HG02642 (cell line): Measurements from ENCODE around the gene DOK5.

ENCODE experiments used
- ATAC-seq: cut with Tn5 transposase; IDR thresholded peaks from one replicate; pipeline ENCODE4 v1.9.1; 2021; ENCODE audit warnings: mild to moderate bottlenecking; ENCODE audit not compliant: unreplicated experiment, poor library complexity

The DOK5 gene

DNA sequence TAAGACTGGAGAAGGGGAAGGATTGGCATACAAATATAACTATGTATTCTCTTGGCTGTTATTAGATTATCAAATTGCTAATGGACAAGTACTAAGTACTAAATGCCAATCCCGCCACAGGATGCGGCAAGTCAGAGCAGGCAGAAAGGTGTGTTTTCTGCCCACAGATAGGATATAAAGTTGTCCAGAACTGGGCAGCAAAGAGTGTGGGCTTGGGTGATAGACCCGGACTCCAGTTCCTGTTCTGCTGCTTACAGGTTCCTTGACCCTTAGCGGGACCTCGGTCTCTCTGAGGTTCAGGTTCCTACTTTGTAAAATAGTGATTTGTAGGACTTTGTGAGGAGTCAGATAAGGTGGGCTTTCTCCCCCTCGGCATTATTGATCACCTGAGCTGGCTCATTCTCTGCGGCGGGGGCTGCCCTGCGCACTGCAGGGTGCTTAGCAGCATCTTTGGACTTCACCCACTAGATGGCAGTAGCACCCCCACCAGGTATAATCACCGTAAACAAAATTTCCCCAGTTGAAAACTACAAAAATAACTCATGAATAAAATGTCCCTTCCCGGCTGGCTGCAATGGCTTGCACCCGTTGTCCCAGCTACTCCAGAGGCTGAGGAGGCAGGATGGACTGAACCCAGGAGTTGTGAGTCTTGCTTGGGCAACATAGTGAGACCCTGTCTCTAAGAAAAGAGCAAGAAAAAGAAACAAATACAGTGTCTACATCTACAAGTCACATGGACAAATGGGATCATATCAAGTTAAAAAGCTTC is 193.1 kb downstream of the DOK5 start:
- ATAC-seq, result peak; percentile 86

DNA sequence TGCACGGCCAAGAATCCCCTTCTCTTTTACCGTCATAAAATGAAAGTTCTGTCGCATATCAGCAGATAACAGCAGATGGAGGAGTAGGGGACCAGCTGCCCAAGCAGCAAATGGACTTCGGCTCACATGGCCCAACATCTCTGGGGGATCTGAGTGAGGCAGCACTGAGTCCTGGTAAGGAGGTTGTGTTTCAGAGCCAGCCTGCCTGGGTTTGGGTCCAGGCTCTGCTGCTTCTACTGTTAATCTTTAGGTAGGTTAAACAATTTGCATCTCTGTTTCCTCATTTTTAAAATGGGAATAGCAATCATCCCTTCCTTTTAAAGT is 193.6 kb downstream of the DOK5 start:
- no peak for ATAC-seq

DNA sequence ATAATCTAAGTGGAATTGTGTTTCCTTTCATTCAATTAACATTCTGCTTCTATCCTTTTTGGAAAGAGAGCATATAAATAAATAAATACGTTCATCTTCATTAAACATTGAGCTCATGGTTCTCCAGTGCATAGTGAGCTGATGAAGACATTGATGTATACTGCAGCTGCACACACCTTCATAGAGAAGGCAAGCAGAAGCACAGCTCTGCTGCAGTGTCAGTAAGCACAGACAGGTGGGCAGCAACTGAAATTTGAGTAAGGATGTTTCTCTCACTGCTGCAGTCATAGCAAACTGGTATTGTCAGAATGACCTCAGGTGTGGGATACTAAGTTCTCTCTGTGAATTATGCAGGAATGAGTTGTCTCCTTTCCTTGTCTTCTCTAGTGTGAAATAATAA is 202.9 kb downstream of the DOK5 start:
- ATAC-seq, result no peak

DNA sequence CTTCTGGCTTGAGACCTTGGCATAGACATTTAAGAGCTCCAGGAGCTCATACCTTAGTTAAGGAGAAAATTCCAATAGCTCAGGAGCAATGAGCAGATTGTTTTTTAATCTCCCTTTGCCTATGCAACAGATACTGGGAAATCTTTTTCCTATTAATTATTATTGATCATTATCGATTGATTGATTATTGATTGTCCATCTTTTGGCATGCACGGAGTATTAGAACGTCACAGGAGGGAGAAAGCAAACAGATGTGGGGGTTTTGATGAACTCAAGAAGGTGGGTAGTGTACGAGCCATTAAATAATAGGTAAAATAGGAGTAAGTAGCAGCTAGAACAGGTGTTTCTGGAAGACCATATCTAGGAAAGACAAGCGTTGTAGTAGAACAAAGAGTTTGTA is 205.0 kb downstream of the DOK5 start:
- ATAC-seq, result no peak

DNA sequence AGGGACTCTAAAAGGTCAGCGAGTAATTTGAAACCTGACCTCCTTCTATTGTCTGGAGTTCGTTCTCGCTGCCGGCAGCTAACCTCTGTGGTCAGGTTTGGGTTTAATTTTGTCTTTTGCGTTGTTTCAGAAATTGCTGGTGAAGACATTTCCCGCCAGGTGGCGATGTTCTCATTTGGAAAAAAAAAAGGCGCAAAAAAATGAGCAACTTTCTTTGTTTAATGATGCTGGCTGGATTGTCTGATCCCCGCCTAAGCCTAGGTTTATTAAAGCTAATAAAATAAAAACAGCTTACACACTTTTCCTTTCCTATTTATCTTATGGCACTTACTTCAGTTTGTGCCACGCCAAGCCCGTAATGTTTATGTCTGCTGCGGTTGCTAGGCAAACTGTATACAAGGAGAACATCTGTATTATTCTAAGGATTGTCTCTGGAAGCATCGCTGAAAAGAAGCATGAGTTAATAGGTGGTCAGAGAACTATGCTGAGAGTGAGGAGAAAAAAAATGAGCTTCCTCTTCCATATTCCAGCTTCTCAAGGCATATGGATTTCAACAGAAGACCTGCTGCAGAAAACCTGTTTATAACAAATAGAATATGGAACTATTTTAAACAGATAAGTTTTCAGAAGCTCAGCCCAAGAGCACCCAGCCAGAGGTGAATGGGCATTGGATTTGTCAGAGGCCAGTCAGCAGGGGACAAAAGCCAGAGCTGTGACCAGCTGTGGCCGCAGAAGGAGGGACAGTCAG is 205.7 kb downstream of the DOK5 start:
- ATAC-seq, result no peak

DNA sequence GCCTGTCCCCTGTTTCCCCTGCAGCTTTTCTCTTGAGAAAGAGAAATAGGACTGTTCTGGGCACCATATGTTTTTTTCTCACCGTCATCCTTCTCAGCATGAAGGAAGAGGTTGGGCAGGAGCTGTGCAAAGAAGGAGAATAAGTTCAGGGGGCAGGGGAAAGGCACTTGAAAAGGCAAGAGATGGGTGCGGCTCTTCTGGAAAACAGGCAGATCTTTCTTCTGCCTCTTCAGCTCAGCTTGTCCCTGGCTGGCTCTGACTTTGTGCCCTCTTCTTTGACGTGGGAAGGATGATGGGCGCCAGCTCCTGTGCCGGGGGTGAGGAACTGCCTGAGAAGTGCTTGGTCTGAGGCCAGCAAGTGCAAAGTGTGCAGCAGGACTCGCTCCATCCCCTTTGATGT is 206.5 kb downstream of the DOK5 start:
- ATAC-seq, result no peak

DNA sequence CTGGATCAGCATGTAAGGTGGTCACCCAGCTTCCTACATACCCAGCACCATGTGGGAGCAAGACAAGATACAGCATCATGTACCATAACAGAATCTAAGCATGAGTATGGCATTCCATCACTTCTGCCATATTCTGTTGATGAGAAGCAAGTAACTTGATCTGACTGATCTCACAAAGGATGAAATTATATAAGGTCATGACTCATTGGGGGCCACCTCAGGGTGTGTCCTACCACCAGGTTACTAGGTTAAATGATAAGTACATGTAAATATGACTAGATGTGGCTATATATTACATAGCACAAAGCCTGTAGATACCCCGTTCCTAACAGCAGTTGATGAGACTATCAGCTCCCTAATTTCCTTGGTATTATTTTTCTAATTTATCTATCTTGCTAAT is 213.1 kb downstream of the DOK5 start:
- no peak for ATAC-seq

DNA sequence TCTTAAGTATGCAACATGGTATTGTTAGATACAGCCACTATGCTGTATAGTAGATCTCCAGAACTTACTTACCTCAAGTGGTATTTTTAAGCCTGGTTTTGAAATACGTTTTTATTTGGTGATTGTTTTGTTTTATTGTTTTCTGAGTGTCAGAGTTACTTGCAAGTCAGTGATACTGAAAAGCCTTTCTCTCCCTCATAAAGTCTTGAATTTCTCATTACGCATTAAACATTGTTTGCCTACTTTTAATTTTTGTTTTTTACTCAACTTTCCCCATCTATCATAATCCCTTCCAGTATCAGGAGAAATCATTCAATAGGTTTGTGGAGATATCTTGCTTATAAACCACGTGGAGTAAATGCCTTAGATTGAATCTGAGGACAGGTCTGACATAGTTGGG is 214.9 kb downstream of the DOK5 start:
- no peak for ATAC-seq

DNA sequence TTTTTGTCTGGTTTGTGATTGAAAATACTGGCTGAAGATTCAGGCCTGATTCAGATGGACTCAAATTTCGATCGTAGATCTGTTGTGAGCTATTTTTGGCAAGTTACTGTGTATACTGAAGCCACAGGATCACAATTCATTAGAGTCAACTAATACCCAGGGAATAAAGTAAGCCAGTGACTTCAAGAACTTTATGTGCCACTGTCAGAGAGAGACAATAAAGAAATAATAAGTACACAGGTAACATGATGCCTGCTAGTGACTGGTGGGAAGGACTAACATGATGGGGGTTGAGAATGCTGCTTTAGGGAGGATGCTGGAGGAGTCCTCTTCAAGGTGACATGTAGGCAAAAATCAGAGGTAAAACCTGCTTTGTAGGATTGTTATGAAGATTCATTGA is 215.9 kb downstream of the DOK5 start:
- no peak for ATAC-seq

DNA sequence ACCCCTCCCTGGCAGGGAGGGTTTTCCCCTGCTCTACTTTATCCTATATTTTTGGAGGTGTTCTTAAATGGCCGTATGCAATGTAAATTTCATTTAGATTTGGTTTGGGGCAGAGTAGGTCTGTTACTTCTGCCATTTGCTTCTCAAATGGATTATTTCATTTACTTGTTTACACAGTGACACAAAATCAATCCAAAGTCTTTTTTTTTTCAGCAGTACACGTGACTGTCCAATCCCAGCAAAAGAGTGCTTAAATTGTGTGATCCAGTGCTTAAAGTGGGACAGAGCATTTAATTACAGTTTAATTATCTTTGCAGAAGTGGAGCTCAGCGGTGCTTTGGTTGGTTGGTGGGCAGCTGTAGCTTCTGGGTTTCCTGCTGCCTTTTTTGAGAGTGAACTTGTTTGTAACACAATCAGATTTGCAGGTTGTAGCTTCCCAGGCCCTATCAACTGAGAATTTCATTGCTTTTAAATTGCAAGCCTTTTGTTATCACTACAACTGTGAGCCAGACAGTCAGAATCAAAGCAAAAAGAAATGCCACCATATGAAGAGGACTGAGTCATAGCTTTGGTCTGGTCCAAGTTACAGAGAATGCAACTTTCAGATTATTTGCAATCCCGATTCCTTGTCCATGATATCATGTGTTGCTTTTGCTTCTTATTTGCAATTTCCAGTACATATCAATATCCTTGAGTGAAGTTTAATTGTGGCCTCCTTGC is 216.9 kb downstream of the DOK5 start:
- ATAC-seq, result no peak

DNA sequence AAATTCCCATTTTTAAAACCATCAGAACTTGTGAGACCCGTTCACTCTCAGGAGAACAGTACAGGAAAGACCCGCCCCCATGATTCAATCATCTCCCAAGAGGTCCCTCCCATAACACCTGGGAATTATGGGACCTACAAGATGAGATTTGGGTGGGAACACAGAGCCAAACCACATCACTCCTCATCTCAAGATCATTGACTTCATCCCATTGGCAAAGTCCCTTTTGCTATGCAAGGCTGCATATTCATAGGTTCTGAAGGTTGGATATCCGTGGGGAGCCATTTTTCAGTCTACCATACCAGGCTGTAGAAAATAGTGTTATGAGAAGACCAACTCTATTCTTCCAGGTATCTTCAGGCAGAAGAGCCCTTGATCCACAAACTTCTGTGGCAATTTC is 219.1 kb downstream of the DOK5 start:
- ATAC-seq, result no peak

DNA sequence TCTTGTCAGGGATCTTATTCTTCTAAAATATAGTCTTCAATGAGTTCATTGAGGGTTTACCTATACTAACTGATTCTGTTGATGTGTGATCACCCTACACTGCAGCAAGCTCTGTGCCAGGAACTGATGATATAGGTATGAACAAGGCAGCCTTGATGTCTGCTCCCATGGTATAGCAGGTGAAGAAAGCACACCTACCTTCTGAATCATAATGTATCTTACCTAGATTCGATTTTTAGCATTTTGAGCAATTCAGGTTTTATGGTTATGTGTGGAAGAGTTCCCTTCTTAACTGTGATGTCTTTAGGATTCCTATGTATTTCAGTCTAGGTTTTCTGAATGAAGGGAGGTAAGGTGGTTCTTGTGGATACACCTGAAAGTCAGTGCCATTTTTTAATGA is 223.0 kb downstream of the DOK5 start:
- no peak for ATAC-seq
